Memory B cell (primary cell): ENCODE data around the gene DNMT3A.

Source experiments
- ATAC-seq: fragments of 150-1000 bp; cut with Tn5 transposase; 2 replicates; pipeline ENCODE4 v1.10.0; 2021; ENCODE audit warnings: low read depth, mild to moderate bottlenecking, moderate library complexity
- DNase-seq, 2 donors: peaks; one replicate each; pipeline ENCODE4 v3.0.0; 2022; ENCODE audit warnings: low spot score in 2 of 2
- H3K27ac Mint-ChIP-seq: one replicate; pipeline ENCODE4 v1.8.0; 2022; ENCODE audit warnings: mild to moderate bottlenecking, moderate library complexity, mixed read lengths
- H3K27me3 Mint-ChIP-seq: one replicate; pipeline ENCODE4 v1.8.0; 2022; ENCODE audit warnings: mixed read lengths
- H3K36me3 Mint-ChIP-seq: one replicate; pipeline ENCODE4 v1.8.0; 2022; ENCODE audit warnings: mild to moderate bottlenecking, mixed read lengths
- H3K4me1 Mint-ChIP-seq: one replicate; pipeline ENCODE4 v1.8.0; 2022; ENCODE audit warnings: mixed read lengths
- H3K4me3 Mint-ChIP-seq: one replicate; pipeline ENCODE4 v1.8.0; 2022; ENCODE audit warnings: mild to moderate bottlenecking, moderate library complexity, mixed read lengths
- H3K9me3 Mint-ChIP-seq: one replicate; pipeline ENCODE4 v1.8.0; 2022; ENCODE audit warnings: mixed read lengths

DNMT3A gene

GRCh38 chr2:25366629-25367028 lies 24.9 kb upstream of the DNMT3A start:
- H3K27me3 Mint-ChIP-seq: no peaks in the 10 kb centered on the region
- peaks cover 11% of the 10 kb centered on the region for H3K4me1 Mint-ChIP-seq
- no peak overlapping the region for H3K4me3 Mint-ChIP-seq
- no peaks in the 10 kb centered on the region for H3K9me3 Mint-ChIP-seq
- ATAC-seq: no peak
- no peak for DNase-seq
- no peaks in the 10 kb centered on the region for H3K36me3 Mint-ChIP-seq
- no peak overlapping the region for H3K27ac Mint-ChIP-seq

GRCh38 chr2:25365241-25365640 lies 23.5 kb upstream of the DNMT3A start:
- no peaks in the 10 kb centered on the region for H3K27me3 Mint-ChIP-seq
- H3K4me1 Mint-ChIP-seq: peaks cover 11% of the 10 kb centered on the region
- no peaks in the 10 kb centered on the region for H3K36me3 Mint-ChIP-seq
- H3K27ac Mint-ChIP-seq: peak overlapping the region; percentile 97
- DNase-seq (no peak), ATAC-seq (no peak)
- H3K4me3 Mint-ChIP-seq: no peak overlapping the region
- H3K9me3 Mint-ChIP-seq: no peaks in the 10 kb centered on the region

- no peaks in the 10 kb centered on the region for H3K9me3 Mint-ChIP-seq
- no peaks in the 10 kb centered on the region for H3K27me3 Mint-ChIP-seq
- no peaks in the 10 kb centered on the region for H3K36me3 Mint-ChIP-seq
- peaks cover 11% of the 10 kb centered on the region for H3K4me1 Mint-ChIP-seq
- DNase-seq: no peak
- peak overlapping the region; percentile 18 for H3K4me3 Mint-ChIP-seq
- H3K27ac Mint-ChIP-seq: peak overlapping the region; percentile 97
- ATAC-seq: no peak
Measured at GRCh38 chr2:25363733-25364132, 22.0 kb upstream of the DNMT3A start.

- Mint-ChIP-seq H3K27ac (peak overlapping the region; percentile 97), H3K36me3 (no peaks in the 10 kb centered on the region), H3K27me3 (no peaks in the 10 kb centered on the region), H3K4me1 (peaks cover 11% of the 10 kb centered on the region), H3K4me3 (peak overlapping the region; percentile 90), H3K9me3 (no peaks in the 10 kb centered on the region)
- ATAC-seq: peak; percentile 86
- peak; percentile 83 to 87 for DNase-seq
Measured at GRCh38 chr2:25362434-25363145, 20.9 kb upstream of the DNMT3A start.

- ATAC-seq (peak; percentile 73), DNase-seq (peak; percentile 98 to 100)
- Mint-ChIP-seq H3K36me3 (no peaks in the 10 kb centered on the region), H3K9me3 (no peaks in the 10 kb centered on the region), H3K27ac (peak overlapping the region; percentile 97), H3K27me3 (no peaks in the 10 kb centered on the region), H3K4me3 (peak overlapping the region; percentile 90), H3K4me1 (peaks cover 11% of the 10 kb centered on the region)
Measured at GRCh38 chr2:25362049-25362433, 20.3 kb upstream of the DNMT3A start.

- H3K36me3 Mint-ChIP-seq: no peaks in the 10 kb centered on the region
- H3K9me3 Mint-ChIP-seq: no peaks in the 10 kb centered on the region
- H3K4me3 Mint-ChIP-seq: peak overlapping the region; percentile 90
- peak overlapping the region; percentile 97 for H3K27ac Mint-ChIP-seq
- DNase-seq (no peak), ATAC-seq (no peak)
- peaks cover 9% of the 10 kb centered on the region for H3K4me1 Mint-ChIP-seq
- H3K27me3 Mint-ChIP-seq: no peaks in the 10 kb centered on the region
Measured at GRCh38 chr2:25361261-25362048, 19.7 kb upstream of the DNMT3A start.

- Mint-ChIP-seq H3K27me3 (peaks cover 2% of the 10 kb centered on the region), H3K36me3 (no peaks in the 10 kb centered on the region), H3K4me3 (no peak overlapping the region), H3K9me3 (no peaks in the 10 kb centered on the region), H3K27ac (no peak overlapping the region), H3K4me1 (peaks cover 4% of the 10 kb centered on the region)
- DNase-seq (no peak), ATAC-seq (no peak)
Measured at GRCh38 chr2:25358836-25359235, 17.1 kb upstream of the DNMT3A start.

- H3K27ac Mint-ChIP-seq: no peak overlapping the region
- no peak for ATAC-seq
- H3K27me3 Mint-ChIP-seq: peaks cover 3% of the 10 kb centered on the region
- H3K4me1 Mint-ChIP-seq: no peaks in the 10 kb centered on the region
- no peaks in the 10 kb centered on the region for H3K9me3 Mint-ChIP-seq
- no peak for DNase-seq
- H3K36me3 Mint-ChIP-seq: no peaks in the 10 kb centered on the region
- H3K4me3 Mint-ChIP-seq: no peak overlapping the region
Measured at GRCh38 chr2:25358249-25358815, 16.6 kb upstream of the DNMT3A start.

GRCh38 chr2:25356088-25356487 lies 14.4 kb upstream of the DNMT3A start:
- Mint-ChIP-seq H3K36me3 (no peaks in the 10 kb centered on the region), H3K9me3 (no peaks in the 10 kb centered on the region), H3K27ac (no peak overlapping the region)

GRCh38 chr2:25355270-25355669 lies 13.5 kb upstream of the DNMT3A start:
- H3K4me3 Mint-ChIP-seq: no peak overlapping the region
- H3K4me1 Mint-ChIP-seq: peaks cover 3% of the 10 kb centered on the region
- H3K36me3 Mint-ChIP-seq: peaks cover 2% of the 10 kb centered on the region
- peaks cover 2% of the 10 kb centered on the region for H3K9me3 Mint-ChIP-seq
- H3K27me3 Mint-ChIP-seq: peaks cover 3% of the 10 kb centered on the region
- peak overlapping the region; percentile 4 for H3K27ac Mint-ChIP-seq
- ATAC-seq (no peak), DNase-seq (no peak)

More at GRCh38 chr2:25356088-25356487, 14.4 kb upstream of the DNMT3A start:
- no peaks in the 10 kb centered on the region for H3K4me1 Mint-ChIP-seq
- no peak overlapping the region for H3K4me3 Mint-ChIP-seq
- DNase-seq (no peak), ATAC-seq (no peak)
- H3K27me3 Mint-ChIP-seq: peaks cover 3% of the 10 kb centered on the region

GRCh38 chr2:25354116-25354515 lies 12.4 kb upstream of the DNMT3A start:
- Mint-ChIP-seq H3K27ac (no peak overlapping the region), H3K36me3 (peaks cover 3% of the 10 kb centered on the region), H3K4me3 (no peak overlapping the region), H3K27me3 (peaks cover 3% of the 10 kb centered on the region), H3K4me1 (peaks cover 7% of the 10 kb centered on the region), H3K9me3 (peaks cover 3% of the 10 kb centered on the region)
- DNase-seq: no peak
- ATAC-seq: no peak

- H3K9me3 Mint-ChIP-seq: peaks cover 3% of the 10 kb centered on the region
- no peak for DNase-seq
- H3K4me1 Mint-ChIP-seq: peaks cover 7% of the 10 kb centered on the region
Measured at GRCh38 chr2:25349397-25349796, 7.7 kb upstream of the DNMT3A start.

GRCh38 chr2:25347846-25348245 lies 6.1 kb upstream of the DNMT3A start:
- peaks cover 3% of the 10 kb centered on the region for H3K36me3 Mint-ChIP-seq
- H3K4me1 Mint-ChIP-seq: peaks cover 7% of the 10 kb centered on the region
- H3K27me3 Mint-ChIP-seq: no peaks in the 10 kb centered on the region
- DNase-seq (no peak), ATAC-seq (no peak)
- no peak overlapping the region for H3K27ac Mint-ChIP-seq
- H3K4me3 Mint-ChIP-seq: no peak overlapping the region
- peaks cover 3% of the 10 kb centered on the region for H3K9me3 Mint-ChIP-seq

More at GRCh38 chr2:25349397-25349796, 7.7 kb upstream of the DNMT3A start:
- no peak for ATAC-seq
- Mint-ChIP-seq H3K27ac (no peak overlapping the region), H3K36me3 (peaks cover 3% of the 10 kb centered on the region), H3K27me3 (peaks cover 3% of the 10 kb centered on the region), H3K4me3 (no peak overlapping the region)

GRCh38 chr2:25347205-25347815 lies 5.6 kb upstream of the DNMT3A start:
- no peak for ATAC-seq
- Mint-ChIP-seq H3K27me3 (no peaks in the 10 kb centered on the region), H3K4me1 (peaks cover 7% of the 10 kb centered on the region), H3K27ac (no peak overlapping the region), H3K4me3 (no peak overlapping the region), H3K9me3 (peaks cover 3% of the 10 kb centered on the region), H3K36me3 (peaks cover 3% of the 10 kb centered on the region)
- no peak for DNase-seq
